HepG2 (cell line): ENCODE data around the gene SAPCD2. TPM values are rescaled to one million over a fixed set of nuclear protein-coding genes. Genes with fewer than 3 reads are reported as not detected.

Source experiments
- CREM ChIP-seq, 2 experiments: sonication (generic) in 1 of 2; formaldehyde crosslinking in 1 of 2; IDR thresholded peaks; 2 replicates each; pipeline versions ENCODE4 v1.4.0 to v1.6.1; 2016 to 2020; ENCODE audit warnings: antibody characterized with exemption in 1 of 2, mild to moderate bottlenecking in 1 of 2, missing genetic modification reagents in 1 of 2
- GPN1 ChIP-seq: sonication (generic); formaldehyde crosslinking; IDR thresholded peaks from 2 replicates; pipeline ENCODE4 v1.5.1; 2020; ENCODE audit warnings: missing genetic modification reagents, borderline replicate concordance
- HNRNPL ChIP-seq: fragments of 200-400 bp; formaldehyde crosslinking; IDR thresholded peaks from 2 replicates; pipeline ENCODE4 v1.6.1; 2017; ENCODE audit warnings: mild to moderate bottlenecking, low read depth, low read length
- NAIF1 ChIP-seq: sonication (generic); formaldehyde crosslinking; IDR thresholded peaks from 2 replicates; pipeline ENCODE4 v1.5.0; 2020; ENCODE audit warnings: mild to moderate bottlenecking, missing genetic modification reagents, borderline replicate concordance
- NR3C1 ChIP-seq: sonication (generic); formaldehyde crosslinking; IDR thresholded peaks from 2 replicates; pipeline ENCODE4 v1.4.0; 2020; ENCODE audit warnings: missing genetic modification reagents
- PHF8 ChIP-seq: sonication (generic); formaldehyde crosslinking; IDR thresholded peaks from 2 replicates; pipeline ENCODE4 v1.5.0; 2020; ENCODE audit warnings: missing genetic modification reagents
- SNRNP70 ChIP-seq: fragments of 200-400 bp; formaldehyde crosslinking; IDR thresholded peaks from 2 replicates; pipeline ENCODE4 v1.6.1; 2017; ENCODE audit warnings: mild to moderate bottlenecking, low read depth, low read length, moderate library complexity
- SRSF9 ChIP-seq: fragments of 200-400 bp; formaldehyde crosslinking; IDR thresholded peaks from 2 replicates; pipeline ENCODE4 v1.6.1; 2018; ENCODE audit warnings: borderline replicate concordance, mild to moderate bottlenecking, low read depth, low read length; ENCODE audit not compliant: insufficient read depth, poor library complexity, severe bottlenecking
- ZBTB7A ChIP-seq: sonication (generic); formaldehyde crosslinking; IDR thresholded peaks from 2 replicates; pipeline ENCODE4 v1.8.0; 2022; ENCODE audit warnings: mild to moderate bottlenecking, missing genetic modification reagents
- ZC3H13 ChIP-seq: sonication (generic); formaldehyde crosslinking; IDR thresholded peaks from 2 replicates; pipeline ENCODE4 v1.8.1; 2023; ENCODE audit warnings: mild to moderate bottlenecking, missing genetic modification reagents, moderate library complexity
- ZFX ChIP-seq: sonication (generic); formaldehyde crosslinking; IDR thresholded peaks from 2 replicates; pipeline ENCODE4 v1.4.0; 2020; ENCODE audit warnings: mild to moderate bottlenecking, low read depth, missing genetic modification reagents, moderate library complexity
- ZNF224 ChIP-seq: sonication (generic); formaldehyde crosslinking; IDR thresholded peaks from 2 replicates; pipeline ENCODE4 v1.5.0; 2020; ENCODE audit warnings: mild to moderate bottlenecking, missing genetic modification reagents
- ZNF546 ChIP-seq: sonication (generic); formaldehyde crosslinking; conservative IDR thresholded peaks from 2 replicates; pipeline ENCODE4 v1.8.1; 2023; ENCODE audit warnings: mild to moderate bottlenecking, missing genetic modification reagents
- ZNF557 ChIP-seq: sonication (generic); formaldehyde crosslinking; IDR thresholded peaks from 2 replicates; pipeline ENCODE4 v1.4.0; 2020; ENCODE audit warnings: missing genetic modification reagents
- polyA plus RNA-seq, 8 experiments: library from polyadenylated mRNA; depleted of rRNA in 3 of 8; stranded (reverse) in 7 of 8; unstranded in 1 of 8; fragments of >200 nt; fragmentation: Illumina TruSeq in 4 of 8; extraction: Trizol in 4 of 8; gene quantifications; 2 replicates each; pipeline versions ENCODE4 v1.2.1 to v1.2.3, GENCODE V29; 2011 to 2016; ENCODE audit warnings: low read depth in 4 of 8, missing spikeins in 1 of 8, mixed read lengths in 1 of 8; ENCODE audit not compliant: insufficient read depth in 1 of 8
- total RNA-seq, 5 experiments: library from RNA; depleted of rRNA; stranded (reverse); fragments of >200 nt; fragmentation: Illumina TruSeq; extraction: Trizol; gene quantifications; 2 replicates each; pipeline ENCODE4 v1.2.3, GENCODE V29; 2016; ENCODE audit warnings: low read depth in 1 of 5
- TF ChIP-seq, protein P1 (sequence below), 2 experiments: sonication (generic) in 1 of 2; formaldehyde crosslinking in 1 of 2; IDR thresholded peaks; 2 replicates each; pipeline versions ENCODE4 v1.4.0 to v1.6.1; 2016 to 2020; ENCODE audit warnings: borderline replicate concordance in 1 of 2, low read depth in 1 of 2, mild to moderate bottlenecking in 1 of 2, missing genetic modification reagents in 1 of 2
- TF ChIP-seq, protein P2 (sequence below): sonication (generic); formaldehyde crosslinking; IDR thresholded peaks from 2 replicates; pipeline ENCODE4 v1.5.1; 2020; ENCODE audit warnings: mild to moderate bottlenecking, missing genetic modification reagents, moderate library complexity
- TF ChIP-seq, protein P3 (sequence below): sonication (generic); formaldehyde crosslinking; IDR thresholded peaks from 2 replicates; pipeline ENCODE4 v1.4.0; 2020; ENCODE audit warnings: missing genetic modification reagents

Gene SAPCD2
- total and polyA plus RNA-seq, 2 of the 13 experiments (the other 11 are each of a cell fraction or from before 2014, with no cell fraction given), result 21.9 to 42.8 TPM

DNA sequence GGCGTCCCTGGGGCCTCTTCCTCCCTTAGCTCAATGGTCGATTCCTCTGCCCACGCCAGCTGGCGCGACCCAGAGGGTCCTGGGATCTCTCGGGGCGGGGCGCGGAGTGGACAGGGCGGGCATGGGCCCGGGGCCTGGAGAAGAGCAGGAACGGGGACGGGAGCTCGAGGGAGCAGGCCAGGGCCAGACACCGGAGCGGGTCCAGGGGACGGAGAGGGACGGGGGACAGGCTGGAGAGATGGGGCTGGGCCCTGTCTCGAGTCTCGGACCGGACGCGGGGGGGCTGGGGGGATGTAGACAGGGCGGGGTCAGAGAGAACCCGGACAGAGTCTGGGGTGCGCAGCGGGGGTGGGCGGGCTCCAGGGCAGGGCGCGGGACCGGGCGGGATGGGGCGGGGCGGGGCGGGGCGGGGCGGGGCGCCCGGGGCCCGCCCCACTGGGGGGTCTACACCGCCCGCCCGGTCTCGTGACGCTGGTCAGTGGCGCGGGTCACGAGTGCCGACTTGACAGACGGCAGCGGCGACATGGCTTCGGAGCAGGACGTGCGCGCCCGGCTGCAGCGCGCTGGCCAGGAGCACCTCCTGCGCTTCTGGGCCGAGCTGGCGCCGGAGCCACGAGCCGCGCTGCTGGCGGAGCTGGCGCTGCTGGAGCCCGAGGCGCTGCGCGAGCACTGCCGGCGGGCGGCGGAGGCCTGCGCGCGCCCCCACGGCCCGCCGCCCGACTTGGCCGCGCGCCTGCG lies 6.8 kb upstream of the SAPCD2 start, which contains the start of gene UAP1L1 (continued):
- TF ChIP-seq NAIF1 (CRISPR knock-in tag) (no peak), CREM (IDR thresholded peaks at IDR 0.05) (no peak), CREM (CRISPR knock-in tag; IDR thresholded peaks at IDR 0.05) (no peak), ZNF224 (CRISPR knock-in tag) (no peak), SRSF9 (no peak), ZBTB7A (CRISPR knock-in tag) (no peak), NR3C1 (no peak; the same call in 1 of the 2 replicates), SNRNP70 (no peak), HNRNPL (0 out of 2 replicates have a peak, but pooled peaks have one; percentile 18), ZFX (CRISPR knock-in tag) (peak; percentile 73), ZNF546 (CRISPR knock-in tag) (0 out of 2 replicates have a peak, but pooled peaks have one; percentile 57), GPN1 (CRISPR knock-in tag) (no peak), PHF8 (CRISPR knock-in tag) (peak; percentile 49; the same call in 1 of the 2 replicates), ZC3H13 (CRISPR knock-in tag) (peak; percentile 57; the same call in 1 of the 2 replicates), ZNF557 (CRISPR knock-in tag) (no peak)
- TF ChIP-seq, protein P1, sequence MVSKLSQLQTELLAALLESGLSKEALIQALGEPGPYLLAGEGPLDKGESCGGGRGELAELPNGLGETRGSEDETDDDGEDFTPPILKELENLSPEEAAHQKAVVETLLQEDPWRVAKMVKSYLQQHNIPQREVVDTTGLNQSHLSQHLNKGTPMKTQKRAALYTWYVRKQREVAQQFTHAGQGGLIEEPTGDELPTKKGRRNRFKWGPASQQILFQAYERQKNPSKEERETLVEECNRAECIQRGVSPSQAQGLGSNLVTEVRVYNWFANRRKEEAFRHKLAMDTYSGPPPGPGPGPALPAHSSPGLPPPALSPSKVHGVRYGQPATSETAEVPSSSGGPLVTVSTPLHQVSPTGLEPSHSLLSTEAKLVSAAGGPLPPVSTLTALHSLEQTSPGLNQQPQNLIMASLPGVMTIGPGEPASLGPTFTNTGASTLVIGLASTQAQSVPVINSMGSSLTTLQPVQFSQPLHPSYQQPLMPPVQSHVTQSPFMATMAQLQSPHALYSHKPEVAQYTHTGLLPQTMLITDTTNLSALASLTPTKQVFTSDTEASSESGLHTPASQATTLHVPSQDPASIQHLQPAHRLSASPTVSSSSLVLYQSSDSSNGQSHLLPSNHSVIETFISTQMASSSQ (IDR thresholded peaks at IDR 0.05; ENCODE audit: low read depth), result no peak
- TF ChIP-seq, protein P1 (CRISPR knock-in tag; IDR thresholded peaks at IDR 0.05; ENCODE audit: borderline replicate concordance), result peak; percentile 37; the same call in 1 of the 2 replicates
- TF ChIP-seq, protein P2, sequence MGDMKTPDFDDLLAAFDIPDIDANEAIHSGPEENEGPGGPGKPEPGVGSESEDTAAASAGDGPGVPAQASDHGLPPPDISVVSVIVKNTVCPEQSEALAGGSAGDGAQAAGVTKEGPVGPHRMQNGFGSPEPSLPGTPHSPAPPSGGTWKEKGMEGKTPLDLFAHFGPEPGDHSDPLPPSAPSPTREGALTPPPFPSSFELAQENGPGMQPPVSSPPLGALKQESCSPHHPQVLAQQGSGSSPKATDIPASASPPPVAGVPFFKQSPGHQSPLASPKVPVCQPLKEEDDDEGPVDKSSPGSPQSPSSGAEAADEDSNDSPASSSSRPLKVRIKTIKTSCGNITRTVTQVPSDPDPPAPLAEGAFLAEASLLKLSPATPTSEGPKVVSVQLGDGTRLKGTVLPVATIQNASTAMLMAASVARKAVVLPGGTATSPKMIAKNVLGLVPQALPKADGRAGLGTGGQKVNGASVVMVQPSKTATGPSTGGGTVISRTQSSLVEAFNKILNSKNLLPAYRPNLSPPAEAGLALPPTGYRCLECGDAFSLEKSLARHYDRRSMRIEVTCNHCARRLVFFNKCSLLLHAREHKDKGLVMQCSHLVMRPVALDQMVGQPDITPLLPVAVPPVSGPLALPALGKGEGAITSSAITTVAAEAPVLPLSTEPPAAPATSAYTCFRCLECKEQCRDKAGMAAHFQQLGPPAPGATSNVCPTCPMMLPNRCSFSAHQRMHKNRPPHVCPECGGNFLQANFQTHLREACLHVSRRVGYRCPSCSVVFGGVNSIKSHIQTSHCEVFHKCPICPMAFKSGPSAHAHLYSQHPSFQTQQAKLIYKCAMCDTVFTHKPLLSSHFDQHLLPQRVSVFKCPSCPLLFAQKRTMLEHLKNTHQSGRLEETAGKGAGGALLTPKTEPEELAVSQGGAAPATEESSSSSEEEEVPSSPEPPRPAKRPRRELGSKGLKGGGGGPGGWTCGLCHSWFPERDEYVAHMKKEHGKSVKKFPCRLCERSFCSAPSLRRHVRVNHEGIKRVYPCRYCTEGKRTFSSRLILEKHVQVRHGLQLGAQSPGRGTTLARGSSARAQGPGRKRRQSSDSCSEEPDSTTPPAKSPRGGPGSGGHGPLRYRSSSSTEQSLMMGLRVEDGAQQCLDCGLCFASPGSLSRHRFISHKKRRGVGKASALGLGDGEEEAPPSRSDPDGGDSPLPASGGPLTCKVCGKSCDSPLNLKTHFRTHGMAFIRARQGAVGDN, result peak; percentile 77
- TF ChIP-seq, protein P3, sequence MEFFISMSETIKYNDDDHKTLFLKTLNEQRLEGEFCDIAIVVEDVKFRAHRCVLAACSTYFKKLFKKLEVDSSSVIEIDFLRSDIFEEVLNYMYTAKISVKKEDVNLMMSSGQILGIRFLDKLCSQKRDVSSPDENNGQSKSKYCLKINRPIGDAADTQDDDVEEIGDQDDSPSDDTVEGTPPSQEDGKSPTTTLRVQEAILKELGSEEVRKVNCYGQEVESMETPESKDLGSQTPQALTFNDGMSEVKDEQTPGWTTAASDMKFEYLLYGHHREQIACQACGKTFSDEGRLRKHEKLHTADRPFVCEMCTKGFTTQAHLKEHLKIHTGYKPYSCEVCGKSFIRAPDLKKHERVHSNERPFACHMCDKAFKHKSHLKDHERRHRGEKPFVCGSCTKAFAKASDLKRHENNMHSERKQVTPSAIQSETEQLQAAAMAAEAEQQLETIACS (CRISPR knock-in tag), result 0 out of 2 replicates have a peak, but pooled peaks have one; percentile 5
